Prostate gland (tissue), 2 donors: Measurements from ENCODE around the gene BCL7C. TPM values are rescaled to one million over a fixed set of nuclear protein-coding genes. Genes with fewer than 3 reads are reported as not detected.

Source experiments
- DNase-seq: peaks from one replicate; pipeline ENCODE4 v3.0.0-alpha.2; 2019; ENCODE audit warnings: low spot score
- H3K27ac ChIP-seq, 2 donors: fragments of 200-600 bp; sonication (generic); 2 replicates each; pipeline ENCODE4 v1.5.1; 2017 to 2019
- H3K27me3 ChIP-seq: fragments of 200-600 bp; sonication (generic); replicated peaks from 2 replicates; pipeline ENCODE4 v1.5.1; 2019; ENCODE audit not compliant: insufficient read depth
- H3K36me3 ChIP-seq, 2 donors: fragments of 200-600 bp; sonication (generic); 1 replicate in 1 of 2; 2 replicates in 1 of 2; pipeline versions ENCODE4 v1.5.1 to v1.8.1; 2017 to 2019
- H3K4me1 ChIP-seq: fragments of 200-600 bp; sonication (generic); replicated peaks from 2 replicates; pipeline ENCODE4 v1.5.1; 2019
- H3K4me3 ChIP-seq, 2 donors: fragments of 200-600 bp; sonication (generic); 2 replicates each; pipeline ENCODE4 v1.5.1; 2017 to 2019
- H3K9me3 ChIP-seq: fragments of 200-600 bp; sonication (generic); 2 replicates; pipeline ENCODE4 v1.5.1; 2017
- POLR2A ChIP-seq: fragments of 450-650 bp; IDR thresholded peaks from one replicate; pipeline ENCODE4 v1.6.1; 2016; ENCODE audit warnings: antibody characterized with exemption, mild to moderate bottlenecking
- POLR2AphosphoS5 ChIP-seq: sonication (generic); formaldehyde crosslinking; IDR thresholded peaks from one replicate; pipeline ENCODE4 v1.6.1; 2017; ENCODE audit warnings: antibody characterized with exemption
- WGBS: methylation state at CpG from one replicate; pipeline ENCODE4 v1.1.5; 2018; 5-methylcytosine and 5-hydroxymethylcytosine counted together
- intact Hi-C: fragments of 100-400 bp; cut with DNase I; formaldehyde crosslinking; loops from one replicate; pipeline ENCODE4 v1.14.2; 2022
- total RNA-seq, 2 donors: library from RNA; depleted of rRNA; stranded (reverse); fragments of >200 nt; gene quantifications; one replicate each; pipeline ENCODE4 v1.1.0, GENCODE V29; 2016
- TF ChIP-seq, protein P1 (sequence below), 4 experiments: fragments of 200-600 bp in 2 of 4; fragments of 450-650 bp in 2 of 4; sonication (generic) in 2 of 4; IDR thresholded peaks; 1 replicate in 3 of 4; 2 replicates in 1 of 4; pipeline ENCODE4 v1.5.1; 2016 to 2019; ENCODE audit warnings: antibody characterized with exemption in 4 of 4, mild to moderate bottlenecking in 2 of 4, moderate library complexity in 2 of 4

BCL7C gene
- total RNA-seq, 2 donors from 2014 or later, result 54.2 to 54.8 TPM

DNA sequence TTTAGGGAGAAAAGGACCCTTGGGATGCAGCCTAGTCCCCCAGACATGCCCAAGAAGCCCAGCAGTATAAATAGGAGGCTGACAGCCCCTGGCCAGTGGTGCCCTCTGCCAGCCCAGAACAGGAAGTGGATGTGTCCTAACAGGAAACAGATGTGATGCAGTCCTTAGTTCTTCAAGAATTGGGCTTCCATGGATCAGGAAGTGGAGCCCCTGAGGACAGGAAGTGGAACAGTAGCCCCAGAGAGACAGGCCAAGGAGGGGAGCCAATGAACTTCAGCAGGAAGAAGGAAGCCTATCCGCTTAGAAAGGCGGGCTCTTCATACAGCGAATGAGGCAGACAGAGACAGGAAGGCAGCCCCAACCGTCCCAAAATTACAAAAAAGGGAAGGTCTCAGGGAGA is 9.7 kb upstream of the BCL7C start:
- intact Hi-C loops, result no loop called here

DNA sequence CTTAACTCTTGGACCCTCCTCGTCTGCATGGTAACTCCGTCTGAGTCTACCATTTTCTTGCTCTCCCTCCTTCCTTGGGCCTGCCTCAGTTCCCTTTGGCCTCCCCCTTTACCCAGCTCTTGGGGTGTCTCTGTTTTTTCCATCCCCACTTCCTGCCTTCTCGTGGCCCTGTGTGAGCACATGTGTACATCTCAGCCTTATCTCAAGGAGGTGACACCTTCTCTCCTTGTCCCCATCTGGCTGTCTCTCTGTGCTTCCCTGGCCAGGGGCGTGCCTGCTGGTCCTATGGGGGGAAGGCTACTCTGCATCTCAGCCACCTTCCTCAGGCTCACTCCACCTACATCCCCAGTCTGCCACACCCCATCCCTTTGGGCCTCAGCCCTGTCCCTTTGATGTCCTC is 9.1 kb upstream of the BCL7C start:
- DNase-seq, result no peak
- H3K4me3 ChIP-seq, result no peak overlapping the region
- intact Hi-C loops, result no loop called here
- H3K27me3 ChIP-seq, result no peaks in the 10 kb centered on the region
- H3K9me3 ChIP-seq, result no peaks in the 10 kb centered on the region
- TF ChIP-seq, protein P1, sequence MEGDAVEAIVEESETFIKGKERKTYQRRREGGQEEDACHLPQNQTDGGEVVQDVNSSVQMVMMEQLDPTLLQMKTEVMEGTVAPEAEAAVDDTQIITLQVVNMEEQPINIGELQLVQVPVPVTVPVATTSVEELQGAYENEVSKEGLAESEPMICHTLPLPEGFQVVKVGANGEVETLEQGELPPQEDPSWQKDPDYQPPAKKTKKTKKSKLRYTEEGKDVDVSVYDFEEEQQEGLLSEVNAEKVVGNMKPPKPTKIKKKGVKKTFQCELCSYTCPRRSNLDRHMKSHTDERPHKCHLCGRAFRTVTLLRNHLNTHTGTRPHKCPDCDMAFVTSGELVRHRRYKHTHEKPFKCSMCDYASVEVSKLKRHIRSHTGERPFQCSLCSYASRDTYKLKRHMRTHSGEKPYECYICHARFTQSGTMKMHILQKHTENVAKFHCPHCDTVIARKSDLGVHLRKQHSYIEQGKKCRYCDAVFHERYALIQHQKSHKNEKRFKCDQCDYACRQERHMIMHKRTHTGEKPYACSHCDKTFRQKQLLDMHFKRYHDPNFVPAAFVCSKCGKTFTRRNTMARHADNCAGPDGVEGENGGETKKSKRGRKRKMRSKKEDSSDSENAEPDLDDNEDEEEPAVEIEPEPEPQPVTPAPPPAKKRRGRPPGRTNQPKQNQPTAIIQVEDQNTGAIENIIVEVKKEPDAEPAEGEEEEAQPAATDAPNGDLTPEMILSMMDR (IDR thresholded peaks at IDR 0.05), result peak in 1 of 4 experiments; percentile 7
- no peak for TF ChIP-seq POLR2AphosphoS5
- no peak overlapping the region for H3K27ac ChIP-seq
- 88% methylated on average over 4 of the region's 4 CpGs for WGBS
- H3K4me1 ChIP-seq, result no peaks in the 10 kb centered on the region
- H3K36me3 ChIP-seq, result no peaks in the 10 kb centered on the region

More for the DNA sequence above, 9.7 kb upstream of the BCL7C start:
- Histone ChIP-seq H3K9me3 (no peaks in the 10 kb centered on the region), H3K27me3 (no peaks in the 10 kb centered on the region), H3K36me3 (no peaks in the 10 kb centered on the region), H3K27ac (no peak overlapping the region), H3K4me1 (no peaks in the 10 kb centered on the region), H3K4me3 (no peak overlapping the region)
- TF ChIP-seq, protein P1 (IDR thresholded peaks at IDR 0.05), result no peak
- TF ChIP-seq POLR2A, result no peak
- TF ChIP-seq POLR2AphosphoS5, result no peak
- no peak for DNase-seq
- 74% methylated on average over 4 of the region's 4 CpGs for WGBS

DNA sequence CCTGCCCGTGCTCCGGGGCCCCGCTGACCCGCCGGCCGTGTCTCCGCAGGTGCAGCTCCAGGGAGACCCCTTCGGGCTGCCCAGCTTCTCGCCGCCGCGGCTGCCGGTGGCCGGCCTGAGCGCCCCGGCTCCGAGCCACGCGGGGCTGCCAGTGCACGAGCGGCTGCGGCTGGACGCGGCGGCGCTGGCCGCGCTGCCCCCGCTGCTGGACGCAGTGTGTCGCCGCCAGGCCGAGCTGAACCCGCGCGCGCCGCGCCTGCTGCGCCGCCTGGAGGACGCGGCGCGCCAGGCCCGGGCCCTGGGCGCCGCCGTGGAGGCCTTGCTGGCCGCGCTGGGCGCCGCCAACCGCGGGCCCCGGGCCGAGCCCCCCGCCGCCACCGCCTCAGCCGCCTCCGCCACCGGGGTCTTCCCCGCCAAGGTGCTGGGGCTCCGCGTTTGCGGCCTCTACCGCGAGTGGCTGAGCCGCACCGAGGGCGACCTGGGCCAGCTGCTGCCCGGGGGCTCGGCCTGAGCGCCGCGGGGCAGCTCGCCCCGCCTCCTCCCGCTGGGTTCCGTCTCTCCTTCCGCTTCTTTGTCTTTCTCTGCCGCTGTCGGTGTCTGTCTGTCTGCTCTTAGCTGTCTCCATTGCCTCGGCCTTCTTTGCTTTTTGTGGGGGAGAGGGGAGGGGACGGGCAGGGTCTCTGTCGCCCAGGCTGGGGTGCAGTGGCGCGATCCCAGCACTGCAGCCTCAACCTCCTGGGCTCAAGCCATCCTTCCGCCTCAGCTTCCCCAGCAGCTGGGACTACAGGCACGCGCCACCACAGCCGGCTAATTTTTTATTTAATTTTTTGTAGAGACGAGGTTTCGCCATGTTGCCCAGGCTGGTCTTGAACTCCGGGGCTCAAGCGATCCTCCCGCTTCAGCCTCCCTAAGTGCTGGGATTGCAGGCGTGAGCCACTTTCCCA is 8.4 kb upstream of the BCL7C start:
- intact Hi-C loops, result loop anchor here (1.0 kb wide), 1 partner anchor 58 kb away; no protein-coding TSS in a partner anchor
- peak; percentile 48 for DNase-seq
- peaks cover 3% of the 10 kb centered on the region for H3K4me1 ChIP-seq

DNA sequence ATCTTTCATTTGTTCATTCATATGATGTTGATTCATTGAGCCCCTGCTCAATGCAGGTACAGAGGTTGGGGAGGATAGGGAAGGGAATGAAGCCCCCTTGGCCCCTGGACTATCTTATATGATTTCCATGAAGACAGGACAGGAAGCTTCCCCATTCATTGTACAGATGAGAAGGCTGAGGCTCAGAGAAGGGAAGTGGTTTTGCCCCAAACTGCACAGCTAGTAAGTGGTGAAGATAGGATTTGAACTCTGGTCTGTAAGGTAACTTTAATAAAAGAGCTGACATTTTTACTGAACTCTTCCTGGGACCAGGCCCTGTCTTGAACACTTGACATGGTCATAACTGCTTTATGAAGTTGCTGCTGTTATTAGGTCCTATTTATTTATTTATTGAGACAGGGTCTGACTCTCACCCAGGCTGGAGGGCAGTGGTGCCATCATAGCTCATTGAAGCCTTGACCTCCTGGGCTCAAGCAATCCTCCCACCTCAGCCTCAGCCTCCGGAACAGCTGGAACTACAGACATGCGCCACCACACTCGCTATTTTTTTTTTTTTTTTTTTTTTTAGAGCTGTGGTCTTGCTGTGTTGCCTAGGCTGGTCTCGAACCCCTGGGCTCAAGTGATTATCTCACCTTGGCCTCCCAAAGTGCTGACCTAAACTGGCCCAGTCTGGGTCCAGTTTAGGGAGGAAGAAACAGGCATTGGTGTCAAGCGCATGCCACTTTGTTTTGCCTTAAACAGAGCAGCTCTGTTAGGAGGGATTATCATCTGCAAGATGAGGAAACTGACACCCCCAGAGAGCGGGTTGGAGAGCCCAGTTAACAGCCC is 7.5 kb upstream of the BCL7C start:
- intact Hi-C loops, result loop anchor here (1.0 kb wide), 1 partner anchor 57 kb away; no protein-coding TSS in a partner anchor
- Histone ChIP-seq H3K27me3 (no peaks in the 10 kb centered on the region), H3K9me3 (no peaks in the 10 kb centered on the region), H3K27ac (peak overlapping the region; percentile 69 to 86), H3K36me3 (no peaks in the 10 kb centered on the region), H3K4me1 (peaks cover 5% of the 10 kb centered on the region), H3K4me3 (peak overlapping the region; percentile 39 to 50)
- WGBS, result 43% methylated on average over 6 of the region's 6 CpGs
- no peak for DNase-seq
- no peak for TF ChIP-seq POLR2AphosphoS5
- TF ChIP-seq, protein P1 (IDR thresholded peaks at IDR 0.05), result no peak
- no peak for TF ChIP-seq POLR2A

More for the DNA sequence above, 8.4 kb upstream of the BCL7C start:
- WGBS, result 14% methylated on average over 67 of the region's 99 CpGs
- Histone ChIP-seq H3K4me3 (peak overlapping the region; percentile 39 to 50), H3K27me3 (no peaks in the 10 kb centered on the region), H3K9me3 (no peaks in the 10 kb centered on the region), H3K36me3 (no peaks in the 10 kb centered on the region), H3K27ac (peak overlapping the region; percentile 86)
- TF ChIP-seq, protein P1 (IDR thresholded peaks at IDR 0.05), result peak in 3 of 4 experiments; percentile 18 to 63 (median 21)
- TF ChIP-seq POLR2A, result no peak
- TF ChIP-seq POLR2AphosphoS5, result no peak
